Measurements from ENCODE around the gene HSBP1L1. TPM values are rescaled to one million over a fixed set of nuclear protein-coding genes. Genes with fewer than 3 reads are reported as not detected.
A peak's percentile ranks its signal among the peaks of the same experiment; 100 is the strongest.
"Not testable (repeated sequence)": the region's sequence is repeated elsewhere in the genome, so short reads cannot be mapped to it uniquely, and the experiment has no call there.

The HSBP1L1 gene
- total RNA-seq, 2 donors from 2014 or later = 42.4 to 77.8 TPM

GRCh38 chr18:79953971-79954651 lies 10.3 kb upstream of the HSBP1L1 start:
- DNase-seq (peak; percentile 69 to 88), ATAC-seq (peak; percentile 67)
- intact Hi-C loops (cut with DNase I, micrococcal nuclease) = no loop called here

- DNase-seq (peak in 1 of 2 donors; percentile 45), ATAC-seq (no peak)
- intact Hi-C loops (cut with DNase I, micrococcal nuclease) = no loop called here
Measured at GRCh38 chr18:79954791-79955190, 9.7 kb upstream of the HSBP1L1 start.

- ATAC-seq = no peak
- intact Hi-C loops (cut with DNase I, micrococcal nuclease) = no loop called here
- DNase-seq = peak; percentile 8 to 15
Measured at GRCh38 chr18:79955302-79956075, 9.0 kb upstream of the HSBP1L1 start.

- peak; percentile 2 to 18 for DNase-seq
- ATAC-seq = no peak
- intact Hi-C loops (cut with DNase I, micrococcal nuclease) = no loop called here
Measured at GRCh38 chr18:79956276-79956675, 8.2 kb upstream of the HSBP1L1 start.

- intact Hi-C loops (cut with DNase I, micrococcal nuclease) = no loop called here
- DNase-seq (no peak), ATAC-seq (no peak)
Measured at GRCh38 chr18:79958981-79959380, 5.5 kb upstream of the HSBP1L1 start.

- intact Hi-C loops (cut with DNase I, micrococcal nuclease) = not testable (repeated sequence)
- peak in 1 of 2 donors; percentile 49 for DNase-seq
Measured at GRCh38 chr18:79960161-79960801, 4.2 kb upstream of the HSBP1L1 start.

GRCh38 chr18:79960921-79961526 lies 3.4 kb upstream of the HSBP1L1 start:
- DNase-seq (no peak), ATAC-seq (no peak)
- intact Hi-C loops (cut with DNase I, micrococcal nuclease) = no loop called here

More at GRCh38 chr18:79960161-79960801, 4.2 kb upstream of the HSBP1L1 start:
- peak; percentile 19 for ATAC-seq

GRCh38 chr18:79961527-79962291 lies 2.7 kb upstream of the HSBP1L1 start:
- DNase-seq (peak; percentile 51 to 71), ATAC-seq (peak; percentile 27)
- intact Hi-C loops (cut with DNase I, micrococcal nuclease) = no loop called here

GRCh38 chr18:79962311-79962710 lies 2.1 kb upstream of the HSBP1L1 start:
- intact Hi-C loops (cut with DNase I, micrococcal nuclease) = no loop called here
- DNase-seq = no peak
- ATAC-seq = no peak

- ATAC-seq (no peak), DNase-seq (no peak)
- intact Hi-C loops (cut with DNase I, micrococcal nuclease) = no loop called here
Measured at GRCh38 chr18:79962835-79963657, 1.4 kb upstream of the HSBP1L1 start.

- intact Hi-C loops (cut with DNase I, micrococcal nuclease) = no loop called here
- no peak for ATAC-seq
- DNase-seq = no peak
Measured at GRCh38 chr18:79963658-79964329, 649 bp upstream of the HSBP1L1 start.

- peak; percentile 85 to 89 for DNase-seq
- peak; percentile 60 for ATAC-seq
- intact Hi-C loops (cut with DNase I, micrococcal nuclease) = no loop called here
Measured at GRCh38 chr18:79965119-79965902, 868 bp downstream of the HSBP1L1 start.

GRCh38 chr18:79970419-79971133 lies 6.1 kb downstream of the HSBP1L1 start:
- DNase-seq (no peak), ATAC-seq (no peak)
- intact Hi-C loops (cut with DNase I, micrococcal nuclease) = no loop called here

GRCh38 chr18:79971211-79971952 lies 6.9 kb downstream of the HSBP1L1 start:
- intact Hi-C loops (cut with DNase I, micrococcal nuclease) = no loop called here
- ATAC-seq (no peak), DNase-seq (no peak)

GRCh38 chr18:79971986-79972385 lies 7.5 kb downstream of the HSBP1L1 start:
- no peak for ATAC-seq
- no peak for DNase-seq
- intact Hi-C loops (cut with DNase I, micrococcal nuclease) = no loop called here

Measured in left colon (tissue), 2 donors.